Ovary (tissue), 3 donors: Measurements from ENCODE around the gene TRAF2.
"Not testable (repeated sequence)": the region's sequence is repeated elsewhere in the genome, so short reads cannot be mapped to it uniquely, and the experiment has no call there.

ENCODE experiments used
- CTCF ChIP-seq, 3 donors: fragments of 450-650 bp in 2 of 3; fragments of 200-600 bp in 1 of 3; IDR thresholded peaks; one replicate each; pipeline versions ENCODE4 v1.5.1 to v1.8.0; 2016 to 2022; ENCODE audit warnings: antibody characterized with exemption in 3 of 3, mild to moderate bottlenecking in 1 of 3
- POLR2A ChIP-seq: fragments of 450-650 bp; IDR thresholded peaks from one replicate; pipeline ENCODE4 v1.6.1; 2017; ENCODE audit warnings: antibody characterized with exemption, mild to moderate bottlenecking, moderate library complexity
- donor health status: DM: no; HTN: no; CAD: no.

DNA sequence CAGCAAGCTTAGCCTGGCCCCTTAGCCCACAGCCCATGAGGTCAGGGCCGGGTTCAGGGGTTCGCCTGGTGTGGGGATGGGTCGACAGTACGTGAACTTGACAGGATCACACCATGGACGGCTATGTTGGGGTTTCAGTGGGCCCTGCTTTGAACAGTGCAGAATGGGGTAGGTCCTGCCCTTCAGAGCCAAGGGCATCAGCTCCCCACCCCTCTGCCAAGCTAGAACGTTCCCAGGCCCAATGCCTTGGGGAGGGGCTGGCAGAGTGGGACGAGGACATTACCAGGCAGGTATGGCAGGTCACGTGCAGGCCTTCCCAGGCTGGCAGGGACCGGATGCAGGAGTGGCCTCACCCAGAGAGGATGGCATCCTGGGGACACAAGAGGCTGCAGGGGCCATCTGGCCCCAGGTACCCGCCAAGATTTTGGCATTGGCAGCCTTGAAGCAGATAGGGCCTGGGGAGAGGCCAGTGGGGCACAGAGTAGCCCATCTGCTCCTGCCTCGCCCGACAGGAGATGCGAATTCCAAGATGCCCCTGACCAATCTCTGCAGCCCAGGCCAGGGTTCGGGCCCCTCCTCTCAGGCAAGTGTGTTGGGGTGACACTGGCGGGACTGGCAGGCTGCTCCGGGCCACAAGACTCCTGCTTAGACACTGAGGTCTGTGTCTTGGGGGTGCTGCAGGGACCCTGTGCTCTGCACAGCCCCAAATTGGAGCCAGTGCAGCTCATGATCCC is 44.5 kb upstream of the TRAF2 start:
- not testable (repeated sequence) for TF ChIP-seq POLR2A; CTCF (IDR thresholded peaks at IDR 0.05)
